Endothelial cell of umbilical vein (primary cell): Measurements from ENCODE around the gene AIRE. TPM values are rescaled to one million over a fixed set of nuclear protein-coding genes. Genes with fewer than 3 reads are reported as not detected.

Experiments used
- BruUV-seq: library from RNA; stranded (reverse); fragments of 400-500 nt; replicated peaks from 2 replicates; lab custom pipeline; 2021; lab: Mats Ljungman, UMichigan
- CTCF ChIA-PET: fragments of 300-600, 350-600 bp; sonication (Branson Sonifier 250); formaldehyde crosslinking; loops from one replicate; lab custom pipeline; 2021; ENCODE audit warnings: antibody characterized with exemption, inconsistent platforms; lab: Charles Lee
- POLR2A ChIA-PET: fragments of 300-600, 350-600 bp; sonication (Branson Sonifier 250); formaldehyde crosslinking; loops from one replicate; lab custom pipeline; 2021; ENCODE audit warnings: antibody characterized with exemption, inconsistent platforms; lab: Charles Lee
- DNase-seq: peaks from one replicate; pipeline ENCODE4 v3.0.0-alpha.2; 2011; ENCODE audit warnings: low read depth, low spot score
- FAIRE-seq: peaks from 2 replicates; lab custom pipeline; 2011; peaks lifted over from hg19 to GRCh38; lab: Jason Lieb, UNC
- H2AFZ ChIP-seq: 2 replicates; pipeline ENCODE4 v1.6.0; 2012; ENCODE audit warnings: low read depth, low read length, control low read depth, inconsistent platforms
- H3K27ac ChIP-seq: 2 replicates; pipeline ENCODE4 v1.5.1; 2011; ENCODE audit warnings: low read depth, mild to moderate bottlenecking, control low read depth, low read length, moderate library complexity; ENCODE audit not compliant: insufficient read depth
- H3K27me3 ChIP-seq, 2 experiments: 2 replicates each; pipeline versions ENCODE4 v1.6.0 to v1.6.1; 2011; ENCODE audit warnings: low read length in 2 of 2, mixed read lengths in 1 of 2; ENCODE audit not compliant: control insufficient read depth in 2 of 2, insufficient read depth in 2 of 2
- H3K36me3 ChIP-seq, 2 experiments: 2 replicates in 1 of 2; 3 replicates in 1 of 2; pipeline ENCODE4 v1.5.1; 2011; ENCODE audit warnings: low read length in 2 of 2, mild to moderate bottlenecking in 1 of 2, moderate library complexity in 1 of 2; ENCODE audit not compliant: control insufficient read depth in 2 of 2, insufficient read depth in 2 of 2; ENCODE audit errors: extremely low read depth in 1 of 2
- H3K4me1 ChIP-seq: 3 replicates; pipeline ENCODE4 v1.5.1; 2011; ENCODE audit warnings: mild to moderate bottlenecking, low read length; ENCODE audit not compliant: control insufficient read depth, insufficient read depth; ENCODE audit errors: extremely low read depth
- H3K4me2 ChIP-seq: 2 replicates; pipeline ENCODE4 v1.6.1; 2011; ENCODE audit warnings: low read length, control low read depth, mixed read lengths; ENCODE audit not compliant: insufficient read depth
- H3K4me3 ChIP-seq, 3 experiments: fragments of 200-600 bp in 1 of 3; sonication (generic), shearing (Covaris generic) in 1 of 3; replicated peaks in 1 of 3; 2 replicates each; pipeline ENCODE4 v1.5.1; 2011 to 2016; ENCODE audit warnings: control low read depth in 3 of 3, low read length in 3 of 3, mild to moderate bottlenecking in 2 of 3, inconsistent platforms in 1 of 3, low read depth in 1 of 3, moderate library complexity in 1 of 3; ENCODE audit not compliant: insufficient read depth in 1 of 3
- H3K79me2 ChIP-seq: 2 replicates; pipeline ENCODE4 v1.6.0; 2012; ENCODE audit warnings: low read length, inconsistent platforms; ENCODE audit not compliant: control insufficient read depth, insufficient read depth
- H3K9ac ChIP-seq: replicated peaks from 2 replicates; pipeline ENCODE3; 2011; ENCODE audit warnings: low read length, control low read depth; ENCODE audit not compliant: insufficient read depth; ENCODE audit errors: extremely low read depth
- H3K9me1 ChIP-seq: replicated peaks from 3 replicates; pipeline ENCODE4 v1.6.0; 2011; ENCODE audit warnings: mild to moderate bottlenecking, low read length; ENCODE audit not compliant: control insufficient read depth, insufficient read depth; ENCODE audit errors: extremely low read depth
- H3K9me3 ChIP-seq: replicated peaks from 2 replicates; pipeline ENCODE4 v1.5.1; 2012; ENCODE audit warnings: low read length, inconsistent platforms; ENCODE audit not compliant: control insufficient read depth, insufficient read depth
- H4K20me1 ChIP-seq: replicated peaks from 2 replicates; pipeline ENCODE3; 2011; ENCODE audit warnings: mild to moderate bottlenecking, low read length; ENCODE audit not compliant: control insufficient read depth, insufficient read depth; ENCODE audit errors: extremely low read depth
- EZH2 ChIP-seq: IDR thresholded peaks from 2 replicates; pipeline ENCODE4 v1.6.1; 2012; ENCODE audit warnings: borderline replicate concordance, low read depth, mild to moderate bottlenecking, moderate library complexity, low read length, inconsistent platforms; ENCODE audit not compliant: severe bottlenecking
- FOS ChIP-seq: IDR thresholded peaks from 2 replicates; pipeline ENCODE4 v1.6.1; 2011; ENCODE audit warnings: mild to moderate bottlenecking, low read length, moderate library complexity, borderline replicate concordance; ENCODE audit not compliant: insufficient read depth
- GATA2 ChIP-seq: IDR thresholded peaks from 2 replicates; pipeline ENCODE4 v1.7.0; 2011; ENCODE audit warnings: low read depth, mild to moderate bottlenecking, moderate library complexity, mixed read lengths, low read length; ENCODE audit not compliant: insufficient read length, insufficient read depth
- JUN ChIP-seq: IDR thresholded peaks from 2 replicates; pipeline ENCODE4 v1.6.1; 2011; ENCODE audit warnings: borderline replicate concordance, low read depth; ENCODE audit not compliant: insufficient read length, insufficient read depth
- MYC ChIP-seq: IDR thresholded peaks from one replicate; pipeline ENCODE4 v1.6.1; 2011; ENCODE audit warnings: mild to moderate bottlenecking, low read depth, low read length
- POLR2A ChIP-seq: IDR thresholded peaks from 2 replicates; pipeline ENCODE4 v1.6.1; 2012; ENCODE audit warnings: low read depth, mild to moderate bottlenecking, control low read depth, low read length
- POLR2AphosphoS5 ChIP-seq: IDR thresholded peaks from 2 replicates; pipeline ENCODE4 v1.6.1; 2012; ENCODE audit warnings: low read depth, mild to moderate bottlenecking, control low read depth, low read length, moderate library complexity; ENCODE audit not compliant: insufficient read depth
- dilution Hi-C: fragments of 300-500 bp; cut with MboI; formaldehyde crosslinking; loops from one replicate; pipeline ENCODE4 v1.15.0; 2019; ENCODE audit warnings: low sequenced_read_pairs; ENCODE audit not compliant: extremely low pct_ligation_motif_present
- intact Hi-C: fragments of 100-400 bp; cut with micrococcal nuclease; formaldehyde crosslinking; loops from one replicate; pipeline ENCODE4 v1.10.0; 2022
- polyA plus RNA-seq, 4 experiments: library from polyadenylated mRNA; depleted of rRNA in 3 of 4; stranded (reverse) in 3 of 4; unstranded in 1 of 4; fragments of >200 nt; gene quantifications; 2 replicates each; pipeline versions ENCODE4 v1.2.1 to v1.2.3, GENCODE V29; 2011 to 2012; ENCODE audit warnings: missing spikeins in 1 of 4
- total RNA-seq: library from RNA; stranded (reverse); gene quantifications from 2 replicates; pipeline ENCODE4 v1.2.3, GENCODE V29; 2021
- TF ChIP-seq, protein P1 (sequence below): IDR thresholded peaks from 2 replicates; pipeline ENCODE4 v1.6.1; 2011; ENCODE audit not compliant: insufficient read depth, insufficient read length
- TF ChIP-seq, protein P2 (sequence below), 2 donors: IDR thresholded peaks; 1 replicate in 1 of 2; 2 replicates in 1 of 2; pipeline ENCODE4 v1.5.1; 2011; ENCODE audit warnings: low read length in 2 of 2, mild to moderate bottlenecking in 2 of 2, moderate library complexity in 2 of 2, control low read depth in 1 of 2, inconsistent platforms in 1 of 2, low read depth in 1 of 2; ENCODE audit not compliant: insufficient read depth in 1 of 2; ENCODE audit errors: extremely low read depth in 1 of 2

The AIRE gene
- total and polyA plus RNA-seq, 2 donors (not counting 3 experiments of a cell fraction or from before 2014, with no cell fraction given), result 0.04 to 0.11 TPM

DNA sequence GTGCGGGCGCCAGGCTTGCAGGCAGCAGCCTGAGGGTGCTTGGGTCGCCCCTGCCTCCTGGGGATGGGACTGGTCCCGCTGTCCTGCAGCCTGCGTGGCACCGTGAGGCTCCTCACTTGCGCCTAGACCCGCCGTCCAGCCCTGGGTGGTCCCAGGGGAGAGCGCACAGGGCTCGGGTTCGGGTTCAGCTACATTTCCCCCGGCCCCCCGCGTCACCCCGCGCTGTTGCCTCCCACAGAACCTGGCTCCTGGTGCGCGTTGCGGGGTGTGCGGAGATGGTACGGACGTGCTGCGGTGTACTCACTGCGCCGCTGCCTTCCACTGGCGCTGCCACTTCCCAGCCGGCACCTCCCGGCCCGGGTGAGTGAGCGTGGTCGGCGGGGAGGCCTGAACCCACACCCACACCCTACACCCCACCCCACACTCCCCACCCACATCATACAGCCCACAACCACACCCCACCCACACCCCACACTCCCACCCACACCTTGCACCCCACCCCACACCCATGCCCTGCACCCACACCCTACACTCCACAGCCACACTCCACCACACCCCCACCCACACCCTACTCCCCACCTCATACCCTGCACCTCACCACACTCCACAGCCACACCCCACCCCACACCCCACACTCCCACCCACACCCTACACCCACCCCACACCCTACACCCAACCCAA lies 8.0 kb downstream of the AIRE start:
- intact Hi-C loops (no loop called here), dilution Hi-C loops (no loop called here)
- H3K9me1 ChIP-seq, result no peaks in the 10 kb centered on the region
- H3K4me3 ChIP-seq, result no peak overlapping the region
- CTCF ChIA-PET, result interaction anchor here (1.9 kb wide), 1 partner anchor 11 kb away, joined by 6 read pairs; no protein-coding TSS in a partner anchor
- H2AFZ ChIP-seq, result no peak overlapping the region
- H3K9me3 ChIP-seq, result no peaks in the 10 kb centered on the region
- H3K9ac ChIP-seq, result no peak overlapping the region
- no peaks in the 10 kb centered on the region for H3K27me3 ChIP-seq
- H3K36me3 ChIP-seq, result no peaks in the 10 kb centered on the region
- no peak overlapping the region for H3K27ac ChIP-seq
- BruUV-seq, result no TSS peak
- DNase-seq, result no peak
- no peaks in the 10 kb centered on the region for H3K79me2 ChIP-seq
- FAIRE-seq, result no peak
- TF ChIP-seq EZH2 (no peak), FOS (no peak), GATA2 (no peak), POLR2AphosphoS5 (no peak), MYC (no peak), JUN (no peak), POLR2A (no peak)
- TF ChIP-seq, protein P1, sequence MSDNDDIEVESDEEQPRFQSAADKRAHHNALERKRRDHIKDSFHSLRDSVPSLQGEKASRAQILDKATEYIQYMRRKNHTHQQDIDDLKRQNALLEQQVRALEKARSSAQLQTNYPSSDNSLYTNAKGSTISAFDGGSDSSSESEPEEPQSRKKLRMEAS, result no peak
- TF ChIP-seq, protein P2, sequence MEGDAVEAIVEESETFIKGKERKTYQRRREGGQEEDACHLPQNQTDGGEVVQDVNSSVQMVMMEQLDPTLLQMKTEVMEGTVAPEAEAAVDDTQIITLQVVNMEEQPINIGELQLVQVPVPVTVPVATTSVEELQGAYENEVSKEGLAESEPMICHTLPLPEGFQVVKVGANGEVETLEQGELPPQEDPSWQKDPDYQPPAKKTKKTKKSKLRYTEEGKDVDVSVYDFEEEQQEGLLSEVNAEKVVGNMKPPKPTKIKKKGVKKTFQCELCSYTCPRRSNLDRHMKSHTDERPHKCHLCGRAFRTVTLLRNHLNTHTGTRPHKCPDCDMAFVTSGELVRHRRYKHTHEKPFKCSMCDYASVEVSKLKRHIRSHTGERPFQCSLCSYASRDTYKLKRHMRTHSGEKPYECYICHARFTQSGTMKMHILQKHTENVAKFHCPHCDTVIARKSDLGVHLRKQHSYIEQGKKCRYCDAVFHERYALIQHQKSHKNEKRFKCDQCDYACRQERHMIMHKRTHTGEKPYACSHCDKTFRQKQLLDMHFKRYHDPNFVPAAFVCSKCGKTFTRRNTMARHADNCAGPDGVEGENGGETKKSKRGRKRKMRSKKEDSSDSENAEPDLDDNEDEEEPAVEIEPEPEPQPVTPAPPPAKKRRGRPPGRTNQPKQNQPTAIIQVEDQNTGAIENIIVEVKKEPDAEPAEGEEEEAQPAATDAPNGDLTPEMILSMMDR (IDR thresholded peaks at IDR 0.05; ENCODE audit: extremely low read depth in 1 of 2, insufficient read depth in 1 of 2, low read depth in 1 of 2, low read length in 2 of 2), result no peak
- no peak overlapping the region for H3K4me2 ChIP-seq
- POLR2A ChIA-PET, result no interaction called here
- no peaks in the 10 kb centered on the region for H3K4me1 ChIP-seq
- no peaks in the 10 kb centered on the region for H4K20me1 ChIP-seq
